Neutrophil (primary cell): ENCODE measurements around the gene PPIB.

ENCODE experiments used
- H3K27ac ChIP-seq: fragments of 200-600 bp; sonication (generic); 2 replicates; pipeline ENCODE4 v1.5.1; 2016; ENCODE audit warnings: mild to moderate bottlenecking, moderate library complexity
- H3K27me3 ChIP-seq: fragments of 200-600 bp; sonication (generic); 2 replicates; pipeline ENCODE4 v1.6.0; 2016; ENCODE audit warnings: mild to moderate bottlenecking
- H3K36me3 ChIP-seq: fragments of 200-600 bp; sonication (generic); 2 replicates; pipeline ENCODE4 v1.5.1; 2017
- H3K4me1 ChIP-seq, 2 experiments: fragments of 200-600 bp in 1 of 2; sonication (generic) in 1 of 2; 1 replicate in 1 of 2; 2 replicates in 1 of 2; pipeline versions ENCODE4 v1.5.1 to v1.6.1; 2013 to 2016; ENCODE audit warnings: low read depth in 1 of 2, low read length in 1 of 2, mild to moderate bottlenecking in 1 of 2, moderate library complexity in 1 of 2; ENCODE audit not compliant: control insufficient read depth in 1 of 2, insufficient read depth in 1 of 2
- H3K4me3 ChIP-seq, 2 experiments: fragments of 200-600 bp in 1 of 2; sonication (generic) in 1 of 2; 1 replicate in 1 of 2; 2 replicates in 1 of 2; pipeline ENCODE4 v1.5.1; 2013 to 2016; ENCODE audit warnings: low read depth in 1 of 2, low read length in 1 of 2, mild to moderate bottlenecking in 1 of 2, moderate library complexity in 1 of 2
- H3K9me3 ChIP-seq: fragments of 200-600 bp; sonication (generic); 2 replicates; pipeline ENCODE4 v1.5.1; 2016
- TF ChIP-seq, protein P1 (sequence below): fragments of 200-600 bp; sonication (generic); IDR thresholded peaks from 2 replicates; pipeline ENCODE4 v1.5.1; 2016; ENCODE audit warnings: antibody characterized with exemption

PPIB gene

DNA sequence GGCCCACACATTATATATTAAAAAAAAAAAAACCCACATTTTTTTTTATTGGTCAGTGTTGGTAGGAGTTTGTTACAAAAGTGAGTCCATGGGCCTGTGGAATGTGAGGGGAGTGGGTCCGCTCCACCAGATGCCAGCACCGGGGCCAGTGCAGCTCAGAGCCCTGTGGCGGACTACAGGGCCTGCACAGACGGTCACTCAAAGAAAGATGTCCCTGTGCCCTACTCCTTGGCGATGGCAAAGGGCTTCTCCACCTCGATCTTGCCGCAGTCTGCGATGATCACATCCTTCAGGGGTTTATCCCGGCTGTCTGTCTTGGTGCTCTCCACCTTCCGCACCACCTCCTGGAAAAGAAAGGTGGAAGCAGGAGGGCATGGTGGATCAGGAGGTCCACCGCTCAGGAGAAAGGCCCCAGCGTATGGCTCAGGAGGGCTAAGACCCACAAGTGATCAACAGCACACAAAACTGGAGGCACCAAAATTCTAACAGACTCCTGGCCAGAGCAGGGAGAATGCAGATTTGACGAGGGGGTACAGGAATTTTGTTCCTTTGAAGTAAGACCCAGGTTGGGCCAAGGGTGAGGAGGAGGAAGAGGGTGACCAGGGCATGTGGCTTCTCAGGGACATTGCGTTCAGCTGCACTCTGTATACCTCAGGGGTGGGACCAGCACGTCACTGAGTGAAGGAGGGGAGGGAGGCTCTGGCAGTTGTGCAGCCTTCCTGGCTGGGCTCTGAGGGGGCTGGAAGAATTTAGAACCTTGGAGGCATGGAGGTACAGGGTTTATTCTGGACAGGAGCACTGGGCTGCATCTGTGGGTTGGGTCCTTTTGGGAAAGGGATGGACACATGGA lies 6.8 kb downstream of the PPIB start:
- TF ChIP-seq, protein P1, sequence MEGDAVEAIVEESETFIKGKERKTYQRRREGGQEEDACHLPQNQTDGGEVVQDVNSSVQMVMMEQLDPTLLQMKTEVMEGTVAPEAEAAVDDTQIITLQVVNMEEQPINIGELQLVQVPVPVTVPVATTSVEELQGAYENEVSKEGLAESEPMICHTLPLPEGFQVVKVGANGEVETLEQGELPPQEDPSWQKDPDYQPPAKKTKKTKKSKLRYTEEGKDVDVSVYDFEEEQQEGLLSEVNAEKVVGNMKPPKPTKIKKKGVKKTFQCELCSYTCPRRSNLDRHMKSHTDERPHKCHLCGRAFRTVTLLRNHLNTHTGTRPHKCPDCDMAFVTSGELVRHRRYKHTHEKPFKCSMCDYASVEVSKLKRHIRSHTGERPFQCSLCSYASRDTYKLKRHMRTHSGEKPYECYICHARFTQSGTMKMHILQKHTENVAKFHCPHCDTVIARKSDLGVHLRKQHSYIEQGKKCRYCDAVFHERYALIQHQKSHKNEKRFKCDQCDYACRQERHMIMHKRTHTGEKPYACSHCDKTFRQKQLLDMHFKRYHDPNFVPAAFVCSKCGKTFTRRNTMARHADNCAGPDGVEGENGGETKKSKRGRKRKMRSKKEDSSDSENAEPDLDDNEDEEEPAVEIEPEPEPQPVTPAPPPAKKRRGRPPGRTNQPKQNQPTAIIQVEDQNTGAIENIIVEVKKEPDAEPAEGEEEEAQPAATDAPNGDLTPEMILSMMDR, result no peak
- Histone ChIP-seq H3K4me1 (peaks cover 26 to 28% of the 10 kb centered on the region in 2 experiments), H3K36me3 (peaks cover 73% of the 10 kb centered on the region), H3K27me3 (peaks cover 25% of the 10 kb centered on the region), H3K9me3 (no peaks in the 10 kb centered on the region), H3K27ac (no peak overlapping the region), H3K4me3 (no peak overlapping the region)

DNA sequence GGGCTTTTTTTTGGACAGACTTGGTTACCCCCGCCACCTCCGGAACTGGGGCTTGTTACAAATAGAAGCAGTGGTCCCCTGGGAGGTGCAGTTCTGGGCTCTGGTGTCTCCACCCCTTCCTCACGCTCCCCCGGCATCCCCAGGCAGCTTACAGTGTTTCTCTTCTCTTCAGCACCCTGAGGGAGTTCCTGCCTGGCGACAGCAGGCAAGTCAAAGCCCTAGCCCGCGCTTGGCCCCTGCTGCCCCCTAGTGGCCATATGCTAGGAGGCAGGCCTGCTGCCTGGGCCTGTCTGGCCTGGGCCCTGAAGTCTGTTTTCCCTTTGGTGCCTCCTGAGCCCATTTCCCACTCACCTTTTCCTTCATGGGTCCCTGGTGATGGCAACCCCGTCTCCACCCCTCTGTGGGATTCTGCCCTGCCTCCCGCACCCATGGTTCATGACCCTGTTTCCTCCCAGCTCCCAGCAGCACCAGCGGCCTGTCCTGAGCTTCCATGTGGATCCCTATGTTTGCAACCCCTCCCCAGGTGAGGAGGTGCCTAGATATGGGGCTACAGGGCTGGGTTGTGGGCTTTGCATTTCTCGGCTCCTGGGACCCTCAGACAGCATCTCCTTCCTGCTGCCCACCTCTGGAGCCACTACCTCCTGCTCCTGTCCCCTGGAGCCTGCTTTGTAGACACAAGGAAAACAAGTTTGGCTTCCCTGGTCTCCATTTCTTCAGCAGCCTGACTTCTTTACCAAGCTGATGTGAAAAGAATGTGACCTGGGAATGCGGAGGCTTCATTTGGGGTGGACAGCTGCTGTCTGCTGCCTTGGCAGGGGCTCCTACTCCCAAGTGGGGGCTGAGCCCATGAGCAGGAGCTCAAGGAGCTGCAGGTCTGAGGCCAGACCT lies 9.1 kb downstream of the PPIB start:
- Histone ChIP-seq H3K4me1 (peaks cover 29% of the 10 kb centered on the region in 2 experiments), H3K27me3 (peaks cover 46% of the 10 kb centered on the region), H3K4me3 (no peak overlapping the region), H3K27ac (peak overlapping the region; percentile 44), H3K9me3 (no peaks in the 10 kb centered on the region), H3K36me3 (peaks cover 50% of the 10 kb centered on the region)
- TF ChIP-seq, protein P1, result peak; percentile 94

DNA sequence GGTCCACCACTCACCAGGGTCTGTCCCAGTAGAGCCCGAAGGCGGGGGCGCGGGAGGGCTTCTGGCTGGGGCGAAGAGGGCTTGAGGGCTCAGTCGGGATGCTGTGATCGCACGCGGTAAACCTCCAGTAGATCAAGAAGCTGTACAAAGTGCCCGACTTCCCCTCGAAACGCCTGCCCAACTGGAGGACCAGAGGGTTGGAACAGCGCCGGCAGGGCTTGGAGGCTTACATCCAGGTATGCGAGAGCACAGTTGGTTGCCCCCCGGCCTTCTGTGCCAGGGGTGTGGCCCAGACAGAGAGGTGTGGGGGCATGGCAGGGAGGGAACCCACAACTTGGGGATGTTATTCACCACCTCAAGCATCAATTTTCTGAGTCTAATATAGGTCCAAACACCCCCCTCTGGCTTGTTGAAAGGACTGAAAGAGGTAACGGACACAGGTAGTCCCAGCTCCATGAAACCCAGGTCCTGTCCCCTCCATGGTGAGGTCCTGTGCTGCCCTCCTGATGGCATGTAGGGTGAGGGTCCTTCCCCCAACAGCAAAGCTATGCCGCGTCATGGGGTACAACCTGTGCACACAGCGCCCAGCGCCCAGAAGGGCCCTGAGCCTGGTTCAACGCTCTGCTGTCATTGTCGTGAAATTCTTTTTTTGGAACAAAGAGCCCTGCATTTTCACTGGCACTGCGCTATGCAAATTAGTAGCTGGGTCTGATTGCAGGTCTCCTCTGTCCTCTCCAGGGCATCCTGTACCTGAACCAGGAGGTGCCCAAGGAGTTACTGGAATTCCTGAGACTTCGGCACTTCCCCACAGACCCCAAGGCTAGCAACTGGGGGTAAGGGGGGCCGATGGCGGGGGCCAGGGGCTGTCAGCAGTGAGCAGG lies 10.1 kb downstream of the PPIB start:
- peaks cover 40% of the 10 kb centered on the region for H3K36me3 ChIP-seq
- H3K4me3 ChIP-seq, result peak overlapping the region in 1 of 2 experiments; percentile 59
- H3K27ac ChIP-seq, result no peak overlapping the region
- TF ChIP-seq, protein P1, result no peak
- no peaks in the 10 kb centered on the region for H3K9me3 ChIP-seq
- H3K27me3 ChIP-seq, result peaks cover 53% of the 10 kb centered on the region
- peaks cover 29% of the 10 kb centered on the region in 2 experiments for H3K4me1 ChIP-seq

DNA sequence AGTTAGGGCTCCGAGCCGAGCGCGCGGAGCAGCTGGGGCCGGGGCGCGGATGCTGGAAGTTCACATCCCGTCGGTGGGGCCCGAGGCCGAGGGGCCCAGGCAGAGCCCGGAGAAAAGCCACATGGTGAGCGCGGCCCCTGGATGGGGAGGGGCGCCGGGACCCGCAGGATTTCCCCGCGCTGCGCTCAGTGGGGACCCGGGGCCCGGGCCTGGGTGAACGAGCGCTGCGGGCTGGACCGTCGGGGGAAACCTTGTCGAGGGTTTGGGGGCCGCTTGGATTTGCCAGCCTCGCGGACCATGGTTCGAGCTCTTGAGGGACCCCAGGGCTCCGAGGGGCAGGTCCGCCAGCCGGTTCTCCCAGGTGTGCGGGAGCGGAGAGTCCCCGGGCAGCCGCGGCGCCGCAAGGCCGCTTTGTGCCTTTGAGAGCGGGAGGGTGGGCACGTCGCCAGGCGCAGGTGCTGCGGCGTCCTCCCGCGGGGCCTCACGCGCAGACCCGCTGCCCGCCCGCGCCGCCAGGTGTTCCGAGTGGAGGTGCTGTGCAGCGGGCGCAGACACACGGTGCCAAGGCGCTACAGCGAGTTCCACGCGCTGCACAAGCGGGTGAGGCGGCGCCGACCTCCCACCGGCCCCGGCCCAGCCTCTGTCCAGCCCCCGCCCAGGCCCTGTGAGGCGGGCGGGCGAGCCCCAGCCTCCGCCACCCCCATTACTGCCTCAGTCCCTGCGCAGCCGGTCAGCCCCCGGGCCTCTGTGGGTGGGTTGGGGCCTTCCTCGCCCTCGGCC lies 10.9 kb downstream of the PPIB start, which contains the start of gene SNX22:
SNX22 (plus strand) TSS at position 5 of the 780 bp plus-strand sequence; CDS start at position 50, 45 bp downstream.
- peak within 1 kb of the TSS; percentile 26 to 59 for H3K4me3 ChIP-seq
- H3K27me3 ChIP-seq, result peaks cover 53% of the 10 kb centered on the region
- H3K27ac ChIP-seq, result no peak within 1 kb of the TSS
- H3K36me3 ChIP-seq, result peaks cover 35% of the 10 kb centered on the region
- no peaks in the 10 kb centered on the region for H3K9me3 ChIP-seq
- peaks cover 29% of the 10 kb centered on the region in 2 experiments for H3K4me1 ChIP-seq
- TF ChIP-seq, protein P1, result no peak
